SJCRH30 (cell line): ENCODE data around the gene UPF3B. TPM values are rescaled to one million over a fixed set of nuclear protein-coding genes. Genes with fewer than 3 reads are reported as not detected.
"Not testable (repeated sequence)": the region's sequence is repeated elsewhere in the genome, so short reads cannot be mapped to it uniquely, and the experiment has no call there.

Source experiments
- DNase-seq, 2 experiments: peaks; one replicate each; pipeline ENCODE4 v3.0.0-alpha.2; 2015 to 2020
- H3K27ac ChIP-seq: fragments of 250-450 bp; sonication (Bioruptor Pico); 2 replicates; pipeline ENCODE4 v1.5.1; 2020; ENCODE audit warnings: mild to moderate bottlenecking, moderate library complexity
- H3K27me3 ChIP-seq: fragments of 250-450 bp; sonication (Bioruptor Pico); 2 replicates; pipeline ENCODE4 v1.5.1; 2020; ENCODE audit warnings: mild to moderate bottlenecking, moderate library complexity
- H3K36me3 ChIP-seq: fragments of 250-450 bp; sonication (Bioruptor Pico); 2 replicates; pipeline ENCODE4 v1.5.1; 2020; ENCODE audit warnings: mild to moderate bottlenecking, moderate library complexity
- H3K4me1 ChIP-seq: fragments of 250-450 bp; sonication (Bioruptor Pico); 2 replicates; pipeline ENCODE4 v1.5.1; 2020; ENCODE audit warnings: mild to moderate bottlenecking, moderate library complexity
- H3K4me3 ChIP-seq: fragments of 250-450 bp; sonication (Bioruptor Pico); 2 replicates; pipeline ENCODE4 v1.5.1; 2020; ENCODE audit warnings: mild to moderate bottlenecking, moderate library complexity
- H3K9me3 ChIP-seq: fragments of 250-450 bp; sonication (Bioruptor Pico); replicated peaks from 2 replicates; pipeline ENCODE4 v1.5.1; 2020; ENCODE audit warnings: mild to moderate bottlenecking, moderate library complexity
- total RNA-seq: library from RNA; depleted of rRNA; stranded (reverse); fragments of >200 nt; shearing (Covaris generic); gene quantifications from 2 replicates; pipeline ENCODE4 v1.2.3, GENCODE V29; 2014

The UPF3B gene
- total RNA-seq, 1 experiment from 2014 or later, result 33.9 TPM

DNA sequence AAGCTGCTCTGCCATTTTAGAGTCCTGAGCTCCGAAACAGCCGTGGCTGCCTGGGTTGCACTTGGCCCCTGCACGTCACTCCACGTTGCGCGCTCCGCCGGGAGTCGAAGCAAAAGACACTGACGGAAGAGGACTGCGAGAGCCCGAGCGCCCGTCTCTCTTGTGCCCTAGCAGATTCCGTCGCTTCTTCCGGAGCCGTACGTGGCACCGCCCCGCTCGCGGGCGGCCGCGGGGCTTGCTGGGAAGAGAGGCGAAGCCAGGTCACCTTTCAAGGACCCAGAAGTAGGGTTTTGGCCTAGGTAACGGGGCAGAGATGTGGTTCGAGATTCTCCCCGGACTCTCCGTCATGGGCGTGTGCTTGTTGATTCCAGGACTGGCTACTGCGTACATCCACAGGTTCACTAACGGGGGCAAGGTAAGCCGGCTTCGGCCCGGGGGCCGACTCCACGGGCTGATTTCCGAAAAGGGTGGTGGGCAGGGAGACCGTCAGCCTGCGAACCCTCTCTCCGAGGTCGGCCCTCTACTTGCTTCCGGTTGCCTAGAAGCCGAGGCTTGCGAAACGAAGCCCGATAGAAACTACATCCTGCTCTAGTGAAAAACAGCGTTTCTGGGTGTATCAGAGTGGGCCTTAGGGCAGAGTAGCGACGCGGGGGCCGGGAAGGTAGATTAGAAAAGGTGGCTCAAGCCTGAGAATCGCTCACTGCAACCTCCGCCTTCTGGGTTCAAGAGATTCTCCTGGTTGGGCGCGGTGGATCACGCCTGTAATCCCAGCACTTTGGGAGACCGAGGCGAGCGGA, 19.0 kb upstream of the UPF3B start, which contains the start of the genes NDUFA1 and RNF113A:
Gene NDUFA1 (plus strand): TSS at position 234 of the 797 bp plus-strand sequence. CDS start 80 bp downstream, at position 314.
Gene RNF113A (minus strand): TSS at position 135 of the 797 bp plus-strand sequence. CDS start 120 bp downstream, at position 15.
- Histone ChIP-seq H3K4me3 (peak within 1 kb of the TSS; percentile 84), H3K27me3 (no peaks in the 10 kb centered on the region), H3K36me3 (peaks cover 17% of the 10 kb centered on the region), H3K27ac (peak within 1 kb of the TSS; percentile 93), H3K4me1 (no peaks in the 10 kb centered on the region), H3K9me3 (no peaks in the 10 kb centered on the region)
- DNase-seq, result peak; percentile 93 to 95

DNA sequence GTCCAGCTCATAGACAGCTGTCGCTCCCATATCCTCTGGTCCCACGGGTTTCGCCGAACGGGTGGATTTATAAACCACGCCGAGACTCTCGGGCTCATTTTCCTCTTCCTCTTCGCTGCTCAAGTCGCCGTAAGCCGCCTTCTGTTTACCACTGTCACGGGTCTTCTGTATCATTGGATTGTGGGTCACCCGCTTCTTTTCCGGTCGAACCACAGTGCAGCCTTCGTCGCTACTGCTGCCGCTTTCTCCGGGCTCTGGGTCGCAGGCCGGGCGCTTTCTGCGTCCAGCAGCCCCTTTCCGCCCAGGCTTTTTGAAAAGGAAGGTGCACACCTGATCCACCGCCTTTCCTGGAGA, 18.5 kb upstream of the UPF3B start:
- Histone ChIP-seq H3K4me1 (no peaks in the 10 kb centered on the region), H3K27ac (peak overlapping the region; percentile 93), H3K27me3 (no peaks in the 10 kb centered on the region), H3K36me3 (peaks cover 11% of the 10 kb centered on the region), H3K9me3 (no peaks in the 10 kb centered on the region), H3K4me3 (peak overlapping the region; percentile 84)
- no peak for DNase-seq

- peak; percentile 85 to 89 for DNase-seq
- no peaks in the 10 kb centered on the region for H3K27me3 ChIP-seq
- no peaks in the 10 kb centered on the region for H3K4me1 ChIP-seq
- peak overlapping the region; percentile 93 for H3K27ac ChIP-seq
- H3K9me3 ChIP-seq, result no peaks in the 10 kb centered on the region
- peaks cover 8% of the 10 kb centered on the region; the same call in 1 of the 2 replicates for H3K36me3 ChIP-seq
- peak overlapping the region; percentile 84 for H3K4me3 ChIP-seq
These were observed 17.9 kb upstream of the UPF3B start for GRCh38 chrX:119870626-119871131.

GRCh38 chrX:119853444-119853843, 681 bp upstream of the UPF3B start:
- DNase-seq, result peak; percentile 24 to 59
- H3K4me1 ChIP-seq, result no peaks in the 10 kb centered on the region
- H3K4me3 ChIP-seq, result peak overlapping the region; percentile 88
- H3K27ac ChIP-seq, result peak overlapping the region; percentile 33; the same call in 1 of the 2 replicates
- no peaks in the 10 kb centered on the region for H3K9me3 ChIP-seq
- 0 out of 2 replicates have a peak, but pooled peaks cover 3% of the 10 kb centered on the region for H3K27me3 ChIP-seq
- H3K36me3 ChIP-seq, result peaks cover 18% of the 10 kb centered on the region

- no peak overlapping the region for H3K4me3 ChIP-seq
- H3K4me1 ChIP-seq, result no peaks in the 10 kb centered on the region
- H3K27ac ChIP-seq, result no peak overlapping the region
These were observed 18.9 kb downstream of the UPF3B start for GRCh38 chrX:119833905-119834304.

DNA sequence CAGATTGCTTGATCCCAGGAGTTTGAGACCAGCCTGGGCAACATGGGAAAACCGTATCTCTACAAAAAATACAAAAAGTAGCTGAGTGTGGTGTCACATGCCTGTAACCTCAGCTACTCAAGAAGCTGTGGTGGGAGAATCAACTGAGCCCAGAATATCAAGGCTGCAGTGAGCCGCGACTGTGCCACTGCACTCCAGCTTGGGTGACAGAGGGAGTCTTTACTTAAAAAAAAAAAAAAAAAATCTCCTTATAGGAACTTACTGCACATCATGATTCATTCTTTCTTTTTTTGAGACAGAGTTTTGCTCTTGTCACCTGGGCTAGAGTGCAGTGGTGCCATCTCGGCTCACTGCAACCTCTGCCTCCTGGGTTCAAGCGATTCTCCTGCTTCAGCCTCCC, 24.3 kb downstream of the UPF3B start:
- no peaks in the 10 kb centered on the region for H3K4me1 ChIP-seq
- H3K36me3 ChIP-seq, result peaks cover 40% of the 10 kb centered on the region
- no peaks in the 10 kb centered on the region for H3K9me3 ChIP-seq
- no peak overlapping the region for H3K4me3 ChIP-seq
- no peak overlapping the region for H3K27ac ChIP-seq
- H3K27me3 ChIP-seq, result no peaks in the 10 kb centered on the region
- DNase-seq, result no peak

More at GRCh38 chrX:119833905-119834304, 18.9 kb downstream of the UPF3B start:
- H3K27me3 ChIP-seq, result no peaks in the 10 kb centered on the region
- peaks cover 92% of the 10 kb centered on the region for H3K36me3 ChIP-seq
- DNase-seq, result no peak
- no peaks in the 10 kb centered on the region for H3K9me3 ChIP-seq

DNA sequence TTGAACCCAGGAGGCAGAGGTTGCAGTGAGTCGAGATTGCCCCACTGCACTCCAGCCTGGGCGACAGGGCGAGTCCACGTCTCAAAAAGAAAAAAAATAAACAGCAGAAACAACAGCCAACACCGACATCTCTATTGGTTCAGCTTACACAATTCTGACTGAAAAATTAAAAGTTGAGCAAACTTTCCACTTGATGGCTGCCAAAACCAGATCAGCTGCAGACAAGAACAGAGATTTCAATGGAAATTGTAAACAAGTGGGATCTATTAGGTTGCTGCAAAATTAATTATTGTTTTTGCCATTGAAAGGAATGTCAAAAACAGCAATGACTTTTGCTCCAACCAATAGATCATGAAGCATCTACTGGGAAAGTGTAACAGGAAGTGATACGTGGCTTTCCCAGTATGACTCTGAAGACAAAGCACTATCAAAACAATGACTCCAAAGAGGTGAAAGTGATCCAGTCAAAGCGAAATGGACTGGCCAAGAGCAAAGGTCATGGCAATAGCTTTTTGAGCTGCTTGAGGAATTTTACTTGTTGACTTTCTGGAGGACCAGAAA, 26.3 kb downstream of the UPF3B start:
- Histone ChIP-seq H3K4me3 (no peak overlapping the region), H3K36me3 (peaks cover 20% of the 10 kb centered on the region), H3K9me3 (no peaks in the 10 kb centered on the region), H3K27ac (no peak overlapping the region), H3K4me1 (no peaks in the 10 kb centered on the region), H3K27me3 (no peaks in the 10 kb centered on the region)
- DNase-seq, result peak in 1 of 2 experiments; percentile 12

GRCh38 chrX:119824221-119824620, 28.5 kb downstream of the UPF3B start:
- not testable (repeated sequence) for H3K27me3 ChIP-seq, H3K9me3 ChIP-seq, H3K36me3 ChIP-seq, H3K4me1 ChIP-seq, H3K4me3 ChIP-seq, H3K27ac ChIP-seq, DNase-seq

DNA sequence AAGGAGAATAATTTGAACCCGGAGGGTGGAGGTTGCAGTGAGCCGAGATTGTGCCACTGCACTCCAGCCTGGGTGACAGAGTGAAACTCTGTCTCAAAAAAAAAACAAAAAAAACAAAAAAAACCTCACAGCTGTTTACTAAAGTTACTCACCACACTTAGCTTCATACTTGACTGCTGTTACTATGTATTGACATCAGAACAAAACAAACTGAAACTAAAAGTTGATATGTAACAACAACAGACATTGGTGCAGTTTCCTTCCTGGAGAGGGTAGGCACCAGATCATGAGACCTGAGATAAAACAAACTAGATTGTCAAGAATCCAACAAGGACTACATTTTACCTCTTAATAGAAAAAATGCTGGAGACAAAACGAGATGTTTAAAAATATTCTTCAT, 31.1 kb downstream of the UPF3B start:
- not testable (repeated sequence) for H3K36me3 ChIP-seq, H3K9me3 ChIP-seq, H3K27me3 ChIP-seq, H3K4me3 ChIP-seq, DNase-seq, H3K27ac ChIP-seq, H3K4me1 ChIP-seq

DNA sequence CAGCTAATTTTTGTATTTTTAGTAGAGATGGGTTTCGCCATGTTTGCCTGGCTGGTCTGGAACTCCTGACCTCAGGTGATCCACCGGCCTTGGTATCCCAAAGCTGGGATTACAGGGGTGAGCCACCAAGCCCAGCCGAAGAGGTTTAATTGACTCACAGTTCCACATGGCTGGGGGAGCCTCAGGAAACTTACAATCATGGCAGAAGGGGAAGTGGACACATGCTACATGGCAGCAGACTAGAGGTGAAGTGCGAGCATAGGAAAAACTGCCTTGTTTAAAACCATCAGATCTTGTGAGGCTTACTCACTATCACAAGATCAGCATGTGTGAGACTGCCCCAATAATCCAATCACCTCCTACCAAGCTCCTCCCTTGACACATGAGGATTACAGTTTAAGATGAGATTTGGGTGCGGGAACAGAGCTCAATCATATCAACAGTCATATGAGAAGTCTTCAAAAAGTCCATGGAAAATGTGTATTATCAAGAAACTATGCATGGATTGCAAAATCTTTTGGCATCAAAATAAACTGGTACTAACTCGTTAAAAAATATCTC, 35.6 kb downstream of the UPF3B start:
- H3K4me1 ChIP-seq, result no peaks in the 10 kb centered on the region
- H3K36me3 ChIP-seq, result no peaks in the 10 kb centered on the region
- no peak overlapping the region for H3K4me3 ChIP-seq
- no peaks in the 10 kb centered on the region for H3K27me3 ChIP-seq
- no peaks in the 10 kb centered on the region for H3K9me3 ChIP-seq
- DNase-seq, result no peak
- H3K27ac ChIP-seq, result no peak overlapping the region

GRCh38 chrX:119816300-119816699, 36.5 kb downstream of the UPF3B start:
- no peaks in the 10 kb centered on the region for H3K4me1 ChIP-seq
- no peak overlapping the region for H3K4me3 ChIP-seq
- no peaks in the 10 kb centered on the region for H3K9me3 ChIP-seq
- H3K27ac ChIP-seq, result no peak overlapping the region
- DNase-seq, result no peak
- no peaks in the 10 kb centered on the region for H3K27me3 ChIP-seq
- no peaks in the 10 kb centered on the region for H3K36me3 ChIP-seq

DNA sequence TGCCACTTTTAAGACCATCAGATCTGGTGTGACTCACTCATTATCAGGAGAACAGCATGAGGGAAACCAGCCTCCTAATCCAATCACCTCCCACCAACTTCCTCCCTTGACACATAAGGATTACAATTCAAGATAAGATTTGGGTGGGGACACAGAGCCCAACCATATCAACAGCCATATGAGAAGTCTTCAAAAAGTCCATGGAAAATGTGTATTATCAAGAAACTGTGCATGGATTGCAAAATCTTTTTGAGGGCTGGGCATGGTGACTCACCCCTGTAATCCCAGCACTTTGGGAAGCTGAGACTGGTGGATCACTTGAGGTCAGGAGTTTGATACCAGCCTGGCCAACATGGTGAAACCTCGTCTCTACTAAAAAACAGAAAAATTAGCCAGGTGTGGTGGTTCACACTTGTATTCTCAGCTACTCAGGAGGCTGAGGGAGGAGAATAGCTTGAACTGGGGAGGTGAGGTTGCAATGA, 43.5 kb downstream of the UPF3B start:
- peaks cover 4% of the 10 kb centered on the region; the same call in 1 of the 2 replicates for H3K9me3 ChIP-seq
- no peak overlapping the region for H3K4me3 ChIP-seq
- H3K36me3 ChIP-seq, result no peaks in the 10 kb centered on the region
- H3K27me3 ChIP-seq, result no peaks in the 10 kb centered on the region
- no peaks in the 10 kb centered on the region for H3K4me1 ChIP-seq
- no peak overlapping the region for H3K27ac ChIP-seq
- DNase-seq, result no peak

GRCh38 chrX:119808461-119808860, 44.3 kb downstream of the UPF3B start:
- H3K4me3 ChIP-seq, DNase-seq, H3K4me1 ChIP-seq, H3K27ac ChIP-seq, H3K27me3 ChIP-seq, H3K36me3 ChIP-seq, H3K9me3 ChIP-seq: not testable (repeated sequence)

GRCh38 chrX:119802546-119802945, 50.2 kb downstream of the UPF3B start:
- no peaks in the 10 kb centered on the region for H3K4me1 ChIP-seq
- no peaks in the 10 kb centered on the region for H3K27me3 ChIP-seq
- DNase-seq, result no peak

More at GRCh38 chrX:119802546-119802945, 50.2 kb downstream of the UPF3B start:
- Histone ChIP-seq H3K9me3 (peaks cover 4% of the 10 kb centered on the region; the same call in 1 of the 2 replicates), H3K4me3 (no peak overlapping the region), H3K27ac (no peak overlapping the region), H3K36me3 (no peaks in the 10 kb centered on the region)
